NCI-H1694 (cell line): ENCODE results near the gene TMEM191B.
"Not testable (repeated sequence)": the region's sequence is repeated elsewhere in the genome, so short reads cannot be mapped to it uniquely, and the experiment has no call there.

ENCODE experiments used
- DNase-seq: peaks from one replicate; lab custom pipeline; 2025; lab: John Stamatoyannopoulos, UW

TMEM191B gene

GRCh38 chr22:18527752-18528596 is at the start of gene TMEM191B:
TMEM191B (plus strand) TSS chr22:18527802; CDS start chr22:18527981, 179 bp downstream.
- not testable (repeated sequence) for DNase-seq

- DNase-seq: not testable (repeated sequence)
Measured at GRCh38 chr22:18496227-18496626, 31.4 kb upstream of the TMEM191B start.

- not testable (repeated sequence) for DNase-seq
Measured at GRCh38 chr22:18511327-18511726, 16.3 kb upstream of the TMEM191B start.

GRCh38 chr22:18512378-18512777 is 15.2 kb upstream of the TMEM191B start:
- not testable (repeated sequence) for DNase-seq

- DNase-seq: not testable (repeated sequence)
Measured at GRCh38 chr22:18513454-18513853, 14.1 kb upstream of the TMEM191B start.

GRCh38 chr22:18518061-18518460 is 9.5 kb upstream of the TMEM191B start, which contains the start of gene GGTLC3:
GGTLC3 (minus strand) TSS chr22:18518161; CDS start chr22:18517897, 264 bp downstream.
- not testable (repeated sequence) for DNase-seq

GRCh38 chr22:18522762-18523161 is 4.8 kb upstream of the TMEM191B start:
- DNase-seq: not testable (repeated sequence)

GRCh38 chr22:18523328-18523727 is 4.3 kb upstream of the TMEM191B start:
- DNase-seq: not testable (repeated sequence)

GRCh38 chr22:18528597-18529415 is 1.2 kb downstream of the TMEM191B start:
- not testable (repeated sequence) for DNase-seq

GRCh38 chr22:18529416-18530145 is 2.0 kb downstream of the TMEM191B start:
- not testable (repeated sequence) for DNase-seq

GRCh38 chr22:18533633-18534032 is 6.0 kb downstream of the TMEM191B start:
- not testable (repeated sequence) for DNase-seq

- DNase-seq: not testable (repeated sequence)
Measured at GRCh38 chr22:18534315-18534714, 6.7 kb downstream of the TMEM191B start.

- not testable (repeated sequence) for DNase-seq
Measured at GRCh38 chr22:18539994-18540393, 12.4 kb downstream of the TMEM191B start.

- not testable (repeated sequence) for DNase-seq
Measured at GRCh38 chr22:18543400-18543799, 15.8 kb downstream of the TMEM191B start.

GRCh38 chr22:18544615-18545014 is 17.0 kb downstream of the TMEM191B start:
- DNase-seq: not testable (repeated sequence)

GRCh38 chr22:18549458-18550179 is 22.0 kb downstream of the TMEM191B start:
- DNase-seq: not testable (repeated sequence)

- not testable (repeated sequence) for DNase-seq
Measured at GRCh38 chr22:18551046-18551445, 23.4 kb downstream of the TMEM191B start.

- DNase-seq: not testable (repeated sequence)
Measured at GRCh38 chr22:18552839-18553597, 25.4 kb downstream of the TMEM191B start.

GRCh38 chr22:18554280-18555256 is 27.0 kb downstream of the TMEM191B start:
- not testable (repeated sequence) for DNase-seq
